NCI-H1417 (cell line): ENCODE measurements around the gene NUDT5.

Experiments
- DNase-seq, 3 experiments: peaks; one replicate each; lab custom pipeline; 2025; lab: John Stamatoyannopoulos, UW

Gene NUDT5

GRCh38 chr10:12164085-12164484 is 31.6 kb downstream of the NUDT5 start:
- DNase-seq, result no peak

DNA sequence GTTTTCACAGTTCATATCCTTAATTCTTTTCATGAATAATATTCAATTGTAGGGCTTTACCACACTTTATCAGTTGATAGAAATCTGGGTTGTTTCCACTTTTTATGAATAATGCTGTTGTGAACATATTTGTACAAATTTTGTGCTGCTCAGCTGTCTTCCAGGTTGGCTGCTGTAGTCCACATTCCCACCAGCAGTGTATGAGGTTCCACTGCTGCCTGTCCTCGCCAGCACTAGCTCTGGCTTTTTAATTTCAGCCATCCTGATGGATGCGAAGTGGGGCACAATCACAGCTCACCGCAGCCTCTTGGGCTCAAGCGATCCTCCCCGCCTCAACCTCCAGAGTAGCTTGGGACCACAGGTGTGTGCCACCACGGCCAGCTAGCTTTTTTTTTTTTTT is 32.8 kb downstream of the NUDT5 start:
- no peak for DNase-seq

DNA sequence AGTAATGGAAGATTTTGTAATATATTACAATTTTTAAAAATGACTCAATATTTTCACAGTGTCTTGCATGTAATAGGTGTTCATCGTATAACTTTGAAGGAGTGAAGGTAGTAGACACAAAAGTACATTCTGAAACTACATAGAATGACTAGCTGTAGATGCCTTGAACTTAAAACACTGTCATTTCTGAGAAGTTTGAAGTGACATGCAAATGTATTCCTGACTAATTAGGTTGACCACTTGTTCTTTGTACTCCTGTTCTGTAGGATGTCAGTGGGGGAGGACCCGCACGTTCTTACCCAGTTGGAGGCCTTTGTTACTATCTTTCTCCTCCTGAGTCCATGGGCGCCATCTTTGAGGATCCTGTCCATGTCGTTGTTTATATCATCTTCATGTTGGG is 35.0 kb downstream of the NUDT5 start:
- no peak for DNase-seq

GRCh38 chr10:12158111-12158510 is 37.6 kb downstream of the NUDT5 start:
- DNase-seq, result no peak

DNA sequence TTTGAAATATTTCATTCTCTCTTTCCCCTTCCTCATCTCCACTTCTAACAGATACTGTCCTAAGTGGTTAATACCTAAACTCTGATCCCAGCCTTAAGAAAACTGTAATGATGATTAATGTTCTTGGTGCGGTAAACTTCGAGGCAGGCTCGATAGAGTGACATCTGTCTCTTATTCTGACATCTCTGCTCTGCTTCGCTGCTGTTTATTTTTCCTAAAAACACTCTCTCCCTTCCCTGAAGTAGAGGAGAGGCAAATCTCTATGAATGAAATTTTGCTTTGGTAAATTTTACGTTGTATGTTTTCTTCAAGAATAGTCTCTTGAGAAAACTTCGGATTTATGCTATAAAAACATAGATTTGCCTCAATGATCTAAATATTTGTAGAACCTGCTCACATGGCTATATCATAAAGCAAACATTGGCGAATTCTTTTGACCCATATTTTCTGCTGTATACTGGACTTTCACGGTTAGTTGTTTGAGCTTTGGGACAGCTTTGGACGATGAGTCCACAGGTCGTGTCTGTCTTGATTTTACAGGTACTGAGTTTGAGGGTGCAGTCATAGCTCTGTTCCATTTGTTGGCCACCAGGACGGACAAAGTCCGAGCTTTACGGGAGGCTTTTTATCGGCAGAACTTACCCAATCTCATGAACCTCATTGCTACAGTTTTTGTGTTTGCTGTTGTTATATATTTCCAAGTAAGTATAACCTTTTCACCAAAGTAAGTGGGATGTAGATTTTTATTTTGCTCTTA is 39.1 kb downstream of the NUDT5 start:
- no peak for DNase-seq

DNA sequence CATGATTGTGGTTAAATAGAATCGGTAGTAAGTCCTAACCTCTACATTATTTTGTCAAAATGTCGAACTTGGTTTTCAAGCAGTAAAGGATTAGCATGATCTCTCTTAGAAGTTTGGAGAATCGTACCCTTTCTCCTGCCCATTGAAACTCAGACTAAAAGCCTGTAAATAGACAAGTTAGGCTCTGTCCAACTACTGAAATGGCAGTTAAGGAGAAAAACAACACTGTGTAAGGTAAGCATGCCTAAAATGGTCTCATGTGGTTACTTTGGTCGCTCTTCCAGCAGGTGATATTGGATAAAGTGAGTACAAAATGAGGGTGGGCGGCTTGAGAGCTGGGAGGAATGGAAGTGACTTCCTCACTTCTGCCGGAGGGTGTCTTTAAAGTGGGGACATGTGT is 41.2 kb downstream of the NUDT5 start:
- DNase-seq, result no peak

DNA sequence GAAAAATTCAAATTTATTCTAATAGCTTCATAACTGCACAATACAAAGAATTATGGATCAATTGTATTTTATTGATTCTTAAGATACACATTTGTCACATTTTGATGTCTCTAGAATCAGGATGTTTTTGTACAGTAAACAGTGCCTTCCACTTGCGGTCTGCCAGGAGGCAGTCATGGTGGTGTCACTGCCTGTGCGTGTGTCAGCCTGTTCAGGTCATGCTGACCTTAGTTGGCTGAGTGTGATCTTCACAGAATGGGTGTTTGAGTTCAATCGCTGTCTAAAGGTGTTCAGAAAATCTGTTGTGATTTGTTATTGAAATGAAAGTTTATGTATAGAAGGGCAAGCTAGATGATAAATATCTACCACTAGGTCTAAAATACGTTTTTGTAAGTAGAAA is 45.5 kb downstream of the NUDT5 start:
- DNase-seq, result no peak

DNA sequence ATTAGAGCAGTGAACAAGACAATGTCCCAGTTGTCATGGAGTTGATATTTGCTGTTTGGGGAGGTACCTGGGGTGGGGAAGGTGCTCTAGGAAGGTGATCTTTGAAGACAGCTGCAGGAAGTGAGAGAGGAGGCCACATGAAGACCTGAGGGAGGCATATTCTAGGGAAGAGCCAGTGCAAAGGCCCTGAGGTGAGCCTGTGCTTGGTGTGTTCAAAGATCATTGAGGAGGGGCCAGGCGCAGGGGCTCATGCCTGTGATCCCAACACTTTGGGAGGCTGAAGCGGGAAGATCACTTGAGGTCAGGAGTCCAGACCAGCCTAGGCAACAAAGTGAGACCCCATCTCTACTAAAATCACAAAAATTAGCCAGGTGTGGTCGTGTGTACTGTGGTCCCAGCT is 51.2 kb downstream of the NUDT5 start:
- DNase-seq, result no peak

- no peak for DNase-seq
These were observed 55.7 kb downstream of the NUDT5 start for GRCh38 chr10:12140038-12140437.

GRCh38 chr10:12135631-12136030 is 60.1 kb downstream of the NUDT5 start:
- DNase-seq, result no peak

- peak; percentile 30 to 70 (median 39) for DNase-seq
These were observed 65.3 kb downstream of the NUDT5 start for GRCh38 chr10:12130237-12130872.

GRCh38 chr10:12129222-12130111 is 66.2 kb downstream of the NUDT5 start, which contains the start of gene SEC61A2:
TSS of gene SEC61A2 (plus strand) at chr10:12129677. CDS start at chr10:12129788, 111 bp downstream.
- peak; percentile 86 to 92 (median 90) for DNase-seq

GRCh38 chr10:12121673-12122072 is 74.0 kb downstream of the NUDT5 start:
- no peak for DNase-seq
